WTC11 (cell line): Measurements from ENCODE around the gene LITAFD. TPM values are rescaled to one million over a fixed set of nuclear protein-coding genes. Genes with fewer than 3 reads are reported as not detected.
A peak's percentile ranks its signal among the peaks of the same experiment; 100 is the strongest.
"Not testable (repeated sequence)": the region's sequence is repeated elsewhere in the genome, so short reads cannot be mapped to it uniquely, and the experiment has no call there.

Experiments used
- ATAC-seq: fragments of 200-7000 bp; cut with Tn5 transposase; 2 replicates; pipeline ENCODE4 v1.10.0; 2021; ENCODE audit warnings: mild to moderate bottlenecking, moderate library complexity
- CTCF ChIA-PET: fragments of 300-600 bp; sonication (Branson Sonifier 250); formaldehyde crosslinking; loops from one replicate; lab custom pipeline; 2021; ENCODE audit warnings: antibody characterized with exemption; lab: Charles Lee
- POLR2A ChIA-PET: fragments of 350-600 bp; sonication (Branson Sonifier 250); formaldehyde crosslinking; loops from one replicate; lab custom pipeline; 2021; ENCODE audit warnings: antibody characterized with exemption; lab: Charles Lee
- DNase-seq: peaks from one replicate; pipeline ENCODE4 v3.0.0; 2021; ENCODE audit warnings: low spot score
- H3K27ac Mint-ChIP-seq: 2 replicates; pipeline ENCODE4 v1.8.0; 2021; ENCODE audit warnings: mixed read lengths
- H3K27me3 Mint-ChIP-seq: 2 replicates; pipeline ENCODE4 v1.8.0; 2021; ENCODE audit warnings: low read depth, mild to moderate bottlenecking, moderate library complexity, mixed read lengths
- H3K36me3 Mint-ChIP-seq: 2 replicates; pipeline ENCODE4 v1.8.0; 2021; ENCODE audit warnings: mixed read lengths
- H3K4me1 Mint-ChIP-seq: 2 replicates; pipeline ENCODE4 v1.8.0; 2022; ENCODE audit warnings: mixed read lengths
- H3K4me3 Mint-ChIP-seq: 2 replicates; pipeline ENCODE4 v1.8.0; 2021; ENCODE audit warnings: mild to moderate bottlenecking, moderate library complexity, mixed read lengths
- H3K9me3 Mint-ChIP-seq: 2 replicates; pipeline ENCODE4 v1.8.0; 2021; ENCODE audit warnings: mixed read lengths
- ATF6 ChIP-seq: sonication (generic); formaldehyde crosslinking; IDR thresholded peaks from 2 replicates; pipeline ENCODE4 v1.8.1; 2023; ENCODE audit warnings: mild to moderate bottlenecking, missing genetic modification reagents
- CDX4 ChIP-seq: fragments of 250-450 bp; sonication (Bioruptor Pico); IDR thresholded peaks from 2 replicates; pipeline ENCODE4 v1.9.0; 2021; ENCODE audit warnings: moderate library complexity, mild to moderate bottlenecking, inconsistent platforms, borderline replicate concordance
- E2F4 ChIP-seq: sonication (generic); formaldehyde crosslinking; IDR thresholded peaks from 2 replicates; pipeline ENCODE4 v1.8.1; 2022; ENCODE audit warnings: low read depth, mild to moderate bottlenecking, moderate library complexity, missing genetic modification reagents, borderline replicate concordance
- E2F5 ChIP-seq: sonication (generic); formaldehyde crosslinking; IDR thresholded peaks from 2 replicates; pipeline ENCODE4 v1.8.1; 2022; ENCODE audit warnings: mild to moderate bottlenecking, moderate library complexity, missing genetic modification reagents
- GRHL2 ChIP-seq: fragments of 250-450 bp; sonication (Bioruptor Pico); IDR thresholded peaks from 2 replicates; pipeline ENCODE4 v1.8.0; 2022; ENCODE audit warnings: mild to moderate bottlenecking, moderate library complexity; ENCODE audit not compliant: insufficient replicate concordance, severe bottlenecking
- NR2C2 ChIP-seq: sonication (generic); formaldehyde crosslinking; IDR thresholded peaks from 2 replicates; pipeline ENCODE4 v1.8.0; 2022; ENCODE audit warnings: mild to moderate bottlenecking, missing genetic modification reagents
- PRRX2 ChIP-seq: fragments of 250-450 bp; sonication (Bioruptor Pico); IDR thresholded peaks from 2 replicates; pipeline ENCODE4 v1.8.0; 2021; ENCODE audit warnings: mild to moderate bottlenecking
- RELA ChIP-seq: sonication (generic); formaldehyde crosslinking; IDR thresholded peaks from 2 replicates; pipeline ENCODE4 v1.8.1; 2022; ENCODE audit warnings: missing genetic modification reagents, mild to moderate bottlenecking, borderline replicate concordance
- ZNF532 ChIP-seq: fragments of 250-450 bp; sonication (Bioruptor Pico); IDR thresholded peaks from 2 replicates; pipeline ENCODE4 v1.9.0; 2021; ENCODE audit warnings: mild to moderate bottlenecking, borderline replicate concordance
- total RNA-seq: library from RNA; stranded (reverse); gene quantifications from 3 replicates; pipeline ENCODE4 v1.2.3, GENCODE V29; 2021

Gene LITAFD
- total RNA-seq, 1 experiment from 2014 or later, result not detected

- H3K27ac Mint-ChIP-seq, result peak overlapping the region; percentile 99
- TF ChIP-seq E2F5 (0 out of 2 replicates have a peak, but pooled peaks have one; percentile 13), CDX4 (CRISPR knock-in tag) (no peak), RELA (0 out of 2 replicates have a peak, but pooled peaks have one; percentile 51)
- POLR2A ChIA-PET, result interaction anchor here (0.6 to 2.3 kb wide), 10 partner anchors 9 to 222 kb away, joined by 3 to 20 read pairs (median 4); partner anchors contain the start of gene HAPSTR1
- H3K9me3 Mint-ChIP-seq, result no peaks in the 10 kb centered on the region
- no peaks in the 10 kb centered on the region for H3K36me3 Mint-ChIP-seq
- ATAC-seq, result peak; percentile 19
- CTCF ChIA-PET, result interaction anchor here (0.7 to 5.8 kb wide), 22 partner anchors 10 to 265 kb away, joined by 3 to 58 read pairs (median 5); partner anchors contain the start of gene HAPSTR1
- H3K4me3 Mint-ChIP-seq, result peak overlapping the region; percentile 87
- H3K4me1 Mint-ChIP-seq, result peaks cover 32% of the 10 kb centered on the region
- DNase-seq, result peak; percentile 68
- H3K27me3 Mint-ChIP-seq, result no peaks in the 10 kb centered on the region
Observed at GRCh38 chr16:8869212-8869987, 12.8 kb upstream of the LITAFD start.

- ChIA-PET POLR2A (interaction anchor here (2.3 kb wide), 1 partner anchor 9 kb away, joined by 10 read pairs; no protein-coding TSS in a partner anchor), CTCF (interaction anchor here (0.7 to 5.8 kb wide), 6 partner anchors 10 to 143 kb away, joined by 3 to 58 read pairs (median 10); no protein-coding TSS in a partner anchor)
- H3K27me3 Mint-ChIP-seq, H3K36me3 Mint-ChIP-seq, DNase-seq, ATAC-seq, H3K4me3 Mint-ChIP-seq, H3K27ac Mint-ChIP-seq, H3K9me3 Mint-ChIP-seq: not testable (repeated sequence)
- peaks cover 28% of the 10 kb centered on the region for H3K4me1 Mint-ChIP-seq
Observed at GRCh38 chr16:8869988-8870241, 12.2 kb upstream of the LITAFD start.

- no peaks in the 10 kb centered on the region for H3K9me3 Mint-ChIP-seq
- CTCF ChIA-PET, result interaction anchor here (1.0 to 5.8 kb wide), 2 partner anchors 7 to 10 kb away, joined by 3 to 58 read pairs; partner anchors contain the start of gene LITAFD
- H3K4me1 Mint-ChIP-seq, result peaks cover 13% of the 10 kb centered on the region
- no peak overlapping the region for H3K27ac Mint-ChIP-seq
- ATAC-seq (no peak), DNase-seq (no peak)
- POLR2A ChIA-PET, result no interaction called here
- H3K27me3 Mint-ChIP-seq, result no peaks in the 10 kb centered on the region
- no peak overlapping the region for H3K4me3 Mint-ChIP-seq
- TF ChIP-seq E2F4 (CRISPR knock-in tag), result no peak
- no peak for TF ChIP-seq ZNF532
- TF ChIP-seq NR2C2 (CRISPR knock-in tag), result no peak
- no peak for TF ChIP-seq GRHL2 (CRISPR knock-in tag)
- TF ChIP-seq ATF6 (CRISPR knock-in tag), result no peak
- TF ChIP-seq PRRX2, result no peak
- no peaks in the 10 kb centered on the region for H3K36me3 Mint-ChIP-seq
Observed at GRCh38 chr16:8872071-8872470, 10.1 kb upstream of the LITAFD start.
